ENCODE results near the gene DPM1. TPM values are rescaled to one million over a fixed set of nuclear protein-coding genes. Genes with fewer than 3 reads are reported as not detected.

DPM1 gene
- total and polyA plus RNA-seq, 2 of the 8 experiments (the other 6 are each of a cell fraction or from before 2014, with no cell fraction given): 42.3 to 57.0 TPM

GRCh38 chr20:50886184-50886790 lies 72.0 kb downstream of the DPM1 start:
- Histone ChIP-seq H3K79me1 (ENCODE audit: low read depth, low read length) (peaks cover 2% of the 10 kb centered on the region; the same call in 1 of the 2 replicates), H2AK5ac (ENCODE audit: low read depth, low read length) (no peak overlapping the region), H2BK120ac (replicated peaks; ENCODE audit: low read depth, low read length) (no peak overlapping the region), H3K56ac (replicated peaks; ENCODE audit: insufficient read length, low read depth, low read length) (no peak overlapping the region), H3K36me3 (ENCODE audit: control insufficient read depth in 2 of 4, insufficient read depth in 4 of 4, low read length in 3 of 4) (peaks cover 7 to 28% (median 13%) of the 10 kb centered on the region in 4 experiments; a peak in 7 of 8 replicates), H2BK20ac (ENCODE audit: low read length) (no peak overlapping the region), H3K4me1 (replicated peaks in 1 of 4; ENCODE audit: control insufficient read depth in 3 of 4, insufficient read depth in 4 of 4, low read length in 3 of 4) (no peaks in the 10 kb centered on the region), H4K91ac (replicated peaks; ENCODE audit: insufficient read length, low read length) (no peak overlapping the region), H3K4me2 (ENCODE audit: insufficient read depth in 1 of 2, low read depth in 2 of 2, low read length in 2 of 2) (no peak overlapping the region), H3K18ac (ENCODE audit: extremely low read depth, low read length) (no peak overlapping the region), H2BK15ac (ENCODE audit: low read length) (no peak overlapping the region), H3K9ac (replicated peaks in 1 of 4; ENCODE audit: extremely low read depth in 1 of 4, low read depth in 3 of 4, low read length in 3 of 4) (no peak overlapping the region), H3K9me3 (ENCODE audit: insufficient read depth in 2 of 2, low read depth in 1 of 2, low read length in 1 of 2) (no peaks in the 10 kb centered on the region), H3K4me3 (ENCODE audit: extremely low read depth in 1 of 4, insufficient read depth in 2 of 4, low read depth in 3 of 4, low read length in 4 of 4) (no peak overlapping the region), H2AFZ (ENCODE audit: low read length) (no peak overlapping the region), H3K27me3 (replicated peaks in 1 of 4; ENCODE audit: control insufficient read depth in 3 of 4, extremely low read depth in 1 of 4, insufficient read depth in 3 of 4, low read length in 3 of 4) (no peaks in the 10 kb centered on the region), H2BK5ac (ENCODE audit: low read depth, low read length) (no peak overlapping the region), H2BK12ac (ENCODE audit: low read depth, low read length) (no peak overlapping the region), H3K4ac (replicated peaks; ENCODE audit: insufficient read length, low read depth, low read length) (no peak overlapping the region), H3K27ac (ENCODE audit: low read depth, low read length) (no peak overlapping the region), H3K23me2 (ENCODE audit: low read depth, low read length) (no peaks in the 10 kb centered on the region), H3K14ac (ENCODE audit: insufficient read length) (no peak overlapping the region), H3K79me2 (ENCODE audit: control insufficient read depth in 1 of 2, insufficient read depth in 2 of 2, low read length in 2 of 2) (peaks cover 0 to 4% of the 10 kb centered on the region in 2 experiments; a peak in 1 of 4 replicates), H3K23ac (ENCODE audit: insufficient read length) (no peak overlapping the region), H4K20me1 (replicated peaks in 1 of 2; ENCODE audit: control insufficient read depth in 1 of 2, insufficient read depth in 2 of 2, low read length in 2 of 2) (peaks cover 1 to 6% of the 10 kb centered on the region in 2 experiments), H4K8ac (ENCODE audit: extremely low read depth, insufficient read depth, low read length) (no peak overlapping the region), H4K5ac (ENCODE audit: insufficient read length, low read depth, low read length) (no peak overlapping the region)
- ChIA-PET POLR2A (ENCODE audit: partially characterized antibody) (interaction anchor here (1.0 to 9.7 kb wide), 6 partner anchors 9 to 87 kb away, joined by 3 to 87 read pairs (median 4); no protein-coding TSS in a partner anchor), CTCF (ENCODE audit: partially characterized antibody) (interaction anchor here (0.9 to 3.4 kb wide), 5 partner anchors 16 to 40 kb away, joined by 3 to 8 read pairs (median 4); no protein-coding TSS in a partner anchor)
- WGBS, 2 experiments (ENCODE audit: extremely low coverage in 1 of 2, insufficient coverage in 1 of 2, insufficient read length in 1 of 2, insufficient replicate concordance in 2 of 2, low coverage in 1 of 2, low lambda C conversion rate in 2 of 2, missing lambda C conversion rate in 1 of 2): 85% methylated on average over 12 of the region's 12 CpGs; no CpG with 5 or more reads in 1 of the 2 experiments
- peak in 1 of 2 experiments; percentile 15; a peak in 1 of 3 replicates for TF ChIP-seq POLR2A (IDR thresholded peaks at IDR 0.05; ENCODE audit: control extremely low read depth in 1 of 2, low read depth in 2 of 2, low read length in 2 of 2)
- TF ChIP-seq GTF2F1 (IDR thresholded peaks at IDR 0.05; ENCODE audit: borderline replicate concordance, low read depth, low read length): no peak
- no peak for DNase-seq (ENCODE audit: low read depth in 1 of 2, low spot score in 2 of 2)
- FAIRE-seq: no peak
